Measurements from ENCODE around the gene NIT2.
"Not testable (repeated sequence)": the region's sequence is repeated elsewhere in the genome, so short reads cannot be mapped to it uniquely, and the experiment has no call there.

The NIT2 gene

DNA sequence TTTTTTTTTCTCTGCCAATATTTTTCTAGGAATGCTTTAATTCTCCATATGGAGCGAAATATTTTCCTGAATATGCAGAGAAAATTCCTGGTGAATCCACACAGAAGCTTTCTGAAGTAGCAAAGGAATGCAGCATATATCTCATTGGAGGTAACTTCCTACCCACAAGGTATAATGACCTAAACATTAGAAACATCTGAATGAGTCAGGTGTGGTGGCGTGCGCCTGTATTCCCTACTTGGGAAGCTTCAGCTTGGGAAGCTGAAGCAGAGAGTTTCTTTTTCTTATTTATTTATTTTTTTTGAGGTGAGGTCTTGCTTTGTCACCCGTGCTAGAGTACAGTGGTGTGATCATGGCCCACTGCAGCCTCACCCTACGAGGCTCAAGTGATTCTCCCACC, 5.2 kb downstream of the NIT2 start:
- TF ChIP-seq CTCF (IDR thresholded peaks at IDR 0.05; ENCODE audit: low read depth, low read length), result no peak
- no peak for DNase-seq (ENCODE audit: extremely low read depth, low read depth)

DNA sequence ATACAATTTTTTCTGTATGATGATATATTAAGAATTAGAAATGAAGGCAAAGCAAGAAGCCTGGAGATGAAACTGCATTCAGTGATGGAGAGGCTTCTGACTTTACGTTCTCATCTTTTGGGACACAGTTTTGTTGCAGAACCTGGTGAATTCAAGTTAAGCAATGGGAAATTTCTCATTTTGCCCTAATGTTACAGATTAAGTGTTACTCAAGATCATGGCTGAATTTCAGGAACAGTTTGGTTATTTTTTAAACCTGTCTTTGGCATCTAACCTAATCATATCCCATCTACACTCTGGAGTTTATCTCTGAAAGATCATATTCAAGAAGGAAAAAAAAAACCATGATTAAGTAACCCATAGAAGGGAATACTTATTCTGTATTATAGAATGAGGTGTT, 6.0 kb downstream of the NIT2 start:
- no peak for TF ChIP-seq CTCF (IDR thresholded peaks at IDR 0.05; ENCODE audit: low read depth, low read length)

GRCh38 chr3:100348727-100349126, 14.2 kb downstream of the NIT2 start:
- no peak for DNase-seq (ENCODE audit: extremely low read depth, low read depth)
- no peak for TF ChIP-seq CTCF (IDR thresholded peaks at IDR 0.05; ENCODE audit: low read depth, low read length)

More for the DNA sequence above, 6.0 kb downstream of the NIT2 start:
- no peak for DNase-seq (ENCODE audit: extremely low read depth, low read depth)

GRCh38 chr3:100351770-100352169, 17.2 kb downstream of the NIT2 start:
- DNase-seq (ENCODE audit: extremely low read depth, low read depth), result not testable (repeated sequence)

- DNase-seq (ENCODE audit: extremely low read depth, low read depth), result no peak
- no peak for TF ChIP-seq CTCF (IDR thresholded peaks at IDR 0.05; ENCODE audit: low read depth, low read length)
Measured at GRCh38 chr3:100352296-100353231, 18.0 kb downstream of the NIT2 start.

DNA sequence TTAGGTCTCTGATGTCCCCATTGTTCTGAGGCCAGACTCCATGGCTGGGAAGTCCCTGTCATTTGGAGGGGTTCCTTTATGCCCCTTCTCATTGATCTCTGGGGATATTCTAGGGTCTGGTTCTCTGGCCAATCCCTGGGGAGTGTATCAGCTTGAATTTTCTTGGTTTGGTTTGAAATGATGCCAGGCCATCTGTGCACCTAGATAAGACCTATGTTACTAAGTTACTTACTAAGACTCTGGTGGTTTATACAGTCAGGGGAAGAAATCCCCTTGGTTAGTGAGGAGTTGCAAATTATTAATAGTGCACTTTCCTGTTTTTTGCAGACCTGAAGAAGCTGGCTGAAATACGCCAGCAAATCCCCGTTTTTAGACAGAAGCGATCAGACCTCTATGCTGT, 20.3 kb downstream of the NIT2 start:
- no peak for DNase-seq (ENCODE audit: extremely low read depth, low read depth)
- TF ChIP-seq CTCF (IDR thresholded peaks at IDR 0.05; ENCODE audit: low read depth, low read length), result no peak

DNA sequence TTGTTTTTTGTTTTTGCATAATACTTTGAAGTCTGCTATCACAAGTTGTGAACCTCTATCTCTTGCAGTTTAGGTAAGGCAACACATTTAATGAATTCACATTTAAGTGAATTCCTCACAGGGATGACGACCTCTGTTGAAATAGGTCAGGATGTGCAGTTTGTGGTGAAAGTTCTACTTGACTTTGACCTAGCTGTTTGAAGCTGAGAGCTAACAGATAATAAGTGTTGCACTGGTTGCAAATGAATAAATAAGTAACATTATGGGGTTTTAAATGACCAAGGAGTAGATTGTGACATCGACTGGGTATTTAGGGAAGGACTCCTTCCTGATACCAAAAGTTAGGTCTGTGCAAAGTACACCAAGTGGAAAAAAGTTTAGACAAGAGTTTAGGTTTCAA, 23.9 kb downstream of the NIT2 start:
- no peak for DNase-seq (ENCODE audit: extremely low read depth, low read depth)
- TF ChIP-seq CTCF (IDR thresholded peaks at IDR 0.05; ENCODE audit: low read depth, low read length), result no peak

- TF ChIP-seq CTCF (IDR thresholded peaks at IDR 0.05; ENCODE audit: low read depth, low read length), result no peak
- no peak for DNase-seq (ENCODE audit: extremely low read depth, low read depth)
Measured at GRCh38 chr3:100359035-100359434, 24.5 kb downstream of the NIT2 start.

Data from AG09319 (cell line).